ENCODE results near the gene ANKRD13D.

DNA sequence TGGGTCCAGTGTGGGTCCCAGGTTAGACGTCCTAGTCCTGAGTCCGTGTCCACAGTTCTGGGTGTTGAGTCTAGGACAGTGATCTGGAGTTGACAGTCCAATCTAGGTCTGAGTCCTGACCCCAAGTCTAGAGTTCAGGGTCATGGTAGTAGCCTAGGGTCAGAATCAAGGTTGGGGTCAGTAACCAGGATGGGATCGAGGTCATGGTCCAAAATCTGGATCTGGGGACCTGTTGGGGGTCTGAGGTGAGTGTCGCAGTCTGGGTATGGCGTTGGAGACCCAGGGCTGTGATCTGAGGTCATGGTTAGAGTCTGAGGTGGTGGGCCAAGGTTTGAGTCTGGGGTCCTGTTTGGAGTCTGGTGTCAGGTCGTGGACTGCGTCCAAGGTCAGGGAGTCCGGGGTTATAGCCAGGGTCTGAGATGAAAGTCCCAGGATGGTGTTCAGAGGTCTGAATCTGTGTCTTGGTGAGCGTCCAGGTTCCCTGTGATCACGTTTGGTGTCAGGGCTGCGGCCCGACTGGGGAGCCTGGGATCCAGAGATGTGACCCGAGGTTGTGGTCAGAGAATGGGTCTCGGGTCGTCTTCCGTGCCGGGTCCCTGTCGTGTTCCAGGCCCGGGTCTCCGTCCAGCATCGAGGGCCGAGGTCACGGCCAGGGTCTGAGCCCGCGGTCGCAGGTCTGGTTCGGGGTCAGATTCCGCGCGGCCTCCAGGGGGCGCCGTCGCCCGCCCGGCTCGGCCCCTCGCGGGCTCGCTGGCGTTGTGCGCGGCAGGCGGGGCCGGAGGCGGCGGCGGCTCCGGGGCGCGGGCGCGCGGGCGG, 23.3 kb upstream of the ANKRD13D start:
- TF ChIP-seq, protein P1, sequence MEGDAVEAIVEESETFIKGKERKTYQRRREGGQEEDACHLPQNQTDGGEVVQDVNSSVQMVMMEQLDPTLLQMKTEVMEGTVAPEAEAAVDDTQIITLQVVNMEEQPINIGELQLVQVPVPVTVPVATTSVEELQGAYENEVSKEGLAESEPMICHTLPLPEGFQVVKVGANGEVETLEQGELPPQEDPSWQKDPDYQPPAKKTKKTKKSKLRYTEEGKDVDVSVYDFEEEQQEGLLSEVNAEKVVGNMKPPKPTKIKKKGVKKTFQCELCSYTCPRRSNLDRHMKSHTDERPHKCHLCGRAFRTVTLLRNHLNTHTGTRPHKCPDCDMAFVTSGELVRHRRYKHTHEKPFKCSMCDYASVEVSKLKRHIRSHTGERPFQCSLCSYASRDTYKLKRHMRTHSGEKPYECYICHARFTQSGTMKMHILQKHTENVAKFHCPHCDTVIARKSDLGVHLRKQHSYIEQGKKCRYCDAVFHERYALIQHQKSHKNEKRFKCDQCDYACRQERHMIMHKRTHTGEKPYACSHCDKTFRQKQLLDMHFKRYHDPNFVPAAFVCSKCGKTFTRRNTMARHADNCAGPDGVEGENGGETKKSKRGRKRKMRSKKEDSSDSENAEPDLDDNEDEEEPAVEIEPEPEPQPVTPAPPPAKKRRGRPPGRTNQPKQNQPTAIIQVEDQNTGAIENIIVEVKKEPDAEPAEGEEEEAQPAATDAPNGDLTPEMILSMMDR (IDR thresholded peaks at IDR 0.05): peak; percentile 62 to 77 (median 73)
- TF ChIP-seq POLR2AphosphoS5 (IDR thresholded peaks at IDR 0.05; ENCODE audit: insufficient read depth in 1 of 2, low read depth in 1 of 2) (peak in 1 of 2 donors; percentile 40), POLR2A (IDR thresholded peaks at IDR 0.05) (no peak)
